NCI-H128 (cell line): Measurements from ENCODE around the gene PNPT1.

Experiments used
- DNase-seq: peaks from one replicate; lab custom pipeline; 2025; ENCODE audit not compliant: unreplicated experiment; lab: John Stamatoyannopoulos, UW

PNPT1 gene

DNA sequence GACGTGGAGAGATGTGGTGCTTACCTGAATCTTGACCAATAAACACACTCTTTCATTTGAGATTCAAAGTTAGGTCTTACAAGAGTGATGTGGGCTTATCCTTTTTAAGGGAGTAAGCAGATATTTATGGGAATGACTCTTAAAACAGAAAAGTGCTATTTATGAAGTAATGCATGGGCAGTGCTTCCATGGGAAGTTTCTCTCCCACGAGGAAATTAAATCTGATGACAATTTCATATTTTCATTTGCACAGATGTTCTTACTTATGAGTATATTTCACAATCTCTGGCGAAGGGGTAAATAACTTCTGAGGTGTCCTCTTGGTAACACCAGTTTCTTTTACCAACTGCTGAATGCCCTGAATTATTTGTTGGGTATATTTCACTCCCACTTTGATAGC, 21.0 kb downstream of the PNPT1 start:
- no peak for DNase-seq

DNA sequence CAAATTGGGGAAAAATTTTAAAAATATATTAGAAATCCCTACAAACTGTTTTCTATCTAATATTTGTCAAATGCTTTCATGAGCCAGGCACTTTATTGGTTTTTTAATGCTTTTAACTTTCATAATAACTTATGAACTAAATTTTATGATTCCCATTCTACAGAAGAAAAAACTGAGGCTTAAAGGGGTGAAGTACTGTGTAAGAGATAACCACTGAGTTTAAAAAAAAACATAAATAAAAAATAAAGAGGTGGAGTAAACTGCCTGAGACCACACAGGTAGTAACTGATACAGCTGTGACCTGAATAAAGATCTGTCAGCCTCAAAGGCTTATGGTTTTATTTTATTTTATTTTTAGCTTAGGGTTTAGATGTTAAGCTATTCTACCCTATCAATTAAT, 24.7 kb downstream of the PNPT1 start:
- DNase-seq, result no peak

GRCh38 chr2:55653255-55653654, 40.4 kb downstream of the PNPT1 start:
- DNase-seq, result no peak

GRCh38 chr2:55649211-55649610, 44.4 kb downstream of the PNPT1 start:
- no peak for DNase-seq

GRCh38 chr2:55636831-55637230, 56.8 kb downstream of the PNPT1 start:
- no peak for DNase-seq

GRCh38 chr2:55628931-55629330, 64.7 kb downstream of the PNPT1 start:
- DNase-seq, result no peak

DNA sequence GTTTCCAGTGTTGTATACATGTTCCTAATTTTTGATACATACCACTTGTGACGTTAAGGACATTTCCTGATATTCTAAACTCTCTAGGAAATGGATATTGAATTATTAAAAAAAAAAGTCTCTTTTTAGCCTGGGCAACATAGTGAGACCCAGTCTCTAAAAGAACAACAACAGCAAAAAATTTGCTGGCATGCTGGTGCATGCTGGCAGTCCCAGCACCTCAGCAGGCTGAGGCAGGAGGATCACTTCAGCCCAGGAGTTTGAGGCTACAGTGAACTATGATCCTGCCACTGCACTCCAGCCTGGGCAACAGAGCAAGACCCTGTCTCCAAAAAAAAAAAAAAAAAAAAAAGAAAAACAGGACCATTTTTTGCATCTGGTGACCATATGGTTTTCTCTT, 65.7 kb downstream of the PNPT1 start:
- DNase-seq, result no peak

DNA sequence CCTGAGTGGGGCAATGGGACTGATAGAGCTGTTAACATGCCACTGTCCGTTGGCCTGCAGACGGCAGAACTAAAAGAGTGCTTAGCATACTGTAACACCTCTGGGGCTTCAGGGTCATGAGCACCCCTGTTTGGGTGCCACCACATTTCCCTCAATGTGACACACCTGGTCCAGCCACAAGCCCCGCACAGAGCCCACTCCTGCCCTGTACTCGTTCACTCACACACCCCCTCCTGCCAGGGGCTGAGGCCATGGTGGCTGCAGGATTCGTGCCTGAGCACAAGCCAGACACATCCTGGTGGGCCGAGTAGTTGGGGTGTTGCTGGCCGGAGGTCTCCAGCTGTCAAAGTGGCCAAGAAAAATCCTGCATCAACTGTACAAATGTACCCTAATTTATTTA, 71.8 kb downstream of the PNPT1 start:
- DNase-seq, result no peak

- no peak for DNase-seq
These were observed 73.4 kb downstream of the PNPT1 start for GRCh38 chr2:55620123-55620779.

DNA sequence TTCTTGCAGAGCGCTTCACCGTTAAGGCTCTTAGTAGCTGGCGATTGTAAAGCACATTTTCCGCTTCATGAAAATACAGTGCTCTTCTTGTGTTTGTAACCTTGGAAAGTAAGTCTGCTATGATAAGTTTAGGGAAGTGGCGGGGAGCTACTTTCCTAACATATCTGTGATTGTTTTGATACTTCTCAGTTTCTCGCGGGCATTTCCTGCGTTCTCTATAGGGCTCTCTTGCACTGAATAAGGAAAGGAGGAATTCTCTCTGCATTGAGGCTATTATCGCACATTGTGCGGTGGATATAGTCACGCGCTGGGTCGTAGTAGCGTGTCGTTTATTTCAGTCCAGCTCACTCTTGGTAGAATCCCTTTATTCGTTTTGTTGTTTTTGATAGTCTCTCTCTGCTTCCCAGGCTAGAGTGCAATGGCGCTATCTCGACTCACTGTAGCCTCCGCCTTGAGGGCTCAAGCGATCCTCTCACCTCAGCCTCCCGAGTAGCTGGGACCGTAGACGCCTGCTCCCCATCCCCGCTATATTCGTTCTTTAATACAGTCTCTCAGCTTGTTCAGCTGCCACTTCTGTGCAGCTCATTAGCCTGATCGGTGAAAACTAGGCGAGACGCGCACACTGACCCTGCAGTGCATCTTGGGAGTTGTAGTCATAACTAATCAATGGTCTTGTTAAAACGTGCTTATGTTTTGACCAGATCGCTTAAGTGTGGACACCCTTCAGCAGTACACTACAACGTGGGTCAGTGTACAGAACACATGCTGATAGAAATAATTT, 75.2 kb downstream of the PNPT1 start:
- no peak for DNase-seq

GRCh38 chr2:55618025-55618274, 75.7 kb downstream of the PNPT1 start:
- DNase-seq, result no peak

- DNase-seq, result peak; percentile 98
These were observed 76.2 kb downstream of the PNPT1 start, which contains the start of gene PPP4R3B for GRCh38 chr2:55617175-55618024. TSS of gene PPP4R3B (minus strand) at chr2:55617622. CDS start at chr2:55617285, 337 bp downstream.

DNA sequence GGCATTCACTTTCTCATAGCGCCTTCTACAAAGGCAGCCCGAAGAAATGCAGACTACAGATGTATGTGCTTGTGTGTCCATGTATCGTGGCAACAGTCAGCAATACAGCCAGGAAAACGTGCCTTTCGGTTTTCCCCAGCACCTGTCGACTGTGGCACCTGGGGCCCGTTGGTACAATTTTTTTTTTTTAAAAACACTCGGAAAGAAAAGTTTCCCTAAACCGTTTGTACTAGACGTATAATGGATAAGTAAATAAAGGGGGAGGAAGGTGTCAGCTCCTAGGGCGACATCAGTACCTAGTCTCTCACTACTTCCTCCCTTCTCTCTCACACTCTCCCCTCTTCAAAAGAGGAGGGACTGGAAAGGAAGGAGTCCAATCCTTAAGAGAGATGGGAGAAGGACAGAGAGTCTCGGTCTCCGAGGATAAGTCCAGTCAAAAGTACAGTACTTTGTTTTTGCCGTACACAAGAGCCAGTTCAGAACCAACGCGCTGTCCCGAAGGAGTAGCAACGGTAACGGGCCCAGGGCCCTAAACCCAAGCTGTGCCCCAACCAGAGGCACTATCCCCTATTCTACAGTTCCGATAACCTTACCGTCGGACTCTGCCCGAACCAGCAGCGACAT, 77.0 kb downstream of the PNPT1 start:
- DNase-seq, result peak; percentile 11

DNA sequence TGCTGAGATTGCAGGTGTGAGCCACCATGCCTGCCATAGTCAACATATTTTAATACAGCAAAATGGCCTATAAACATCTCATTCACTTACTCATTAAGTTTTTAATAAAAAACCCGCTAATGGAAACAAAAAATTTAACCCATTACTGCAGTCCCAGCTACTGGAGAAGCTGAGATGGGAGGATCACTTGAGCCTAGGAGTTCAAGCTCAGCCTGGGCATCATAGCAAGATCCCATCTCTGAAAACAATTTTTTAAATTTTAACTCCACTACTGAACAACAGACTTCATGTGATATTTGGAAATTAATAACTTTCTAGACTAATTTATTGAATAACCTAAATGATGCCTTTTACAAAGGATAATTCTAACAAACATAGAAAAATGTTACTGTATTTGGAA, 81.6 kb downstream of the PNPT1 start:
- no peak for DNase-seq

DNA sequence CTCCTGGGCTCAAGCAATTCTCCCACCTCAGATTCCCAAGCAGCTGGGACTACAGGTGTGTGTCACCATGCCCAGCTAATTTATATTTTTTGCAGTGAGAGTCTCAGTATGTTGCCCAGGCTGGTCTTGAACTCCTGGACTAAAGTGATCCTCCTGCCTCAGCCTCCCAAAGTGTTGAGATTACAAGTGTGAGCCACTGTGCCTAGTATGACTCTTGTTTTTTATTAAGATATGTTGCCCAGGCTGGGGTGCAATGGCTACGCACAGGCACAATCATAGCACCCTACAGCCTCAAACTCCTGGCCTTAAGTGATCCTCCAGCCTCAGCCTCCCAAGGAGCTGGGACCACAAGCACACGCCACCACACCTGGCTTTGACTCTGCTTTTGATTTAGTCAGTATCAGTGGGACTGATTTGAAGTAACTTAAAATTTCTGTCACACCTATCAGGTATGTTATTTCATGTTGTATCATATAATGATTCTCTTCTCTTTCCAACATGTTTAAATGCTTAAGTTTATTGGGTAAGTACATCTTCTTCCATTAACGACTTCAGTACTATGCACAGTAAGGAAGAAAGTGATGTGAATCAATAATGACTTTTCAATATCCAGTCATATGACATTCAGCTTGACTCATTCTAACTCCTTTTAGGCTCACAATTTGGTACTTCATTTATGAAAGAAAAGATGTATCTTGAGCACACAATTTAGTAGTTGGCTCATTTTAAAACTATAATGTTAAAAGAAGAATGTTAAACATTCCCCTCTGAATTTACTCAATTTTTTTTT, 82.5 kb downstream of the PNPT1 start:
- DNase-seq, result no peak

DNA sequence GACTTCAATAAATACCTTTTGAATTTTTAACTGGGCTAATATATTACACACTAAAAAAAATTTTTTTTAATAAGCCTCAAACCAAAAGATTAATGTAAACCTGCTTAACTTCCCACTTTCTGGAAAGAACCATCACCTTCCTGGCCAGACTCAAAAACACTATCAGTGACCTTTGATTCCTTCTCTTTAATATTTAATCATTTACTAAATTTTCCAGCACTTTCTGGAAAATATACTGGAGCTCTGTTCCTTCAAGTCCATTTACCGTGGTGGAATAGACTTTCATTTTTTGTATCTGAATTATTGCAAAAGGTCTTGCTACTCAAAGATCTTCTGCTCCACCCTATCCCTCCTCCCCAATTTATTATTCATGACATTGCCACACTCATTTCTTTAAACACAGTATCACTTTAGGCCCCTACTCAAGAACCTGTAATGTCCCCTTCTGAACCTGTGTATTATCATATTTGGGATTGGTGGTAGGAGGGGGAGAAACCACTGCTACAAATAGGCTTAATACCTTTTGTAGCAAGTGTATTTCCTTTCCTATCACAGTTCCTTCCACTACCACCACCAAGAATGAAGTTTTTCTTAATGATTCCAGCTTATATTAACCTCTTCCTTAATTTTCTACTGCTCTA, 83.6 kb downstream of the PNPT1 start:
- DNase-seq, result no peak

- no peak for DNase-seq
These were observed 84.3 kb downstream of the PNPT1 start for GRCh38 chr2:55609193-55609794.

GRCh38 chr2:55607717-55608116, 85.9 kb downstream of the PNPT1 start:
- no peak for DNase-seq

DNA sequence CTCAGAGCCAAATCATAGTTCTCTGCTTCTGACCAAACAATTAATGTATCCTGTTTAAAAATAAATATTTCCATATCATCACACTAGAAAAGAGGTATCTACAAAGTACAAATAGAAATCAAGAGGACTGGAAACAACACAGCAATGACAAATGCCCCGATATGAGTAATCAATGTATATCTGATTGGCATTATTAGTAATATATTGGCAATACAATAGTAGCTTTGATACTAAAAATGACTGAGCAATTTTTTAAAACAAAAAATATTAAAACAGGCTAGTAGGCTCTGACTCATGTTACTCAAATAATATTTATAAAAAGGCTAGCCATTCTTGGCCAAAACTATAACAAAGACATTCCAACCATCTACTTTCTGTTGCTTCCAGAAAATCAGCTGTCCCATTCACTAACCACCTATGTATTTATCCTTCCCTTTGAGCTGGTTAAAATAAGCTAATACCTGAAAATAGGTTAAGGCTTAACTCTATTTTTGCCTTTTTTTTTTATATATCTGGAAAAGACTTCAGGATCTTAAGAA, 89.5 kb downstream of the PNPT1 start:
- no peak for DNase-seq

- no peak for DNase-seq
These were observed 91.8 kb downstream of the PNPT1 start for GRCh38 chr2:55601849-55602248.
